HEK293 (cell line): ENCODE data around the gene ZACN.

Source experiments
- CTCF ChIA-PET: fragments of 350-600 bp; formaldehyde crosslinking; extraction: SDS; loops from one replicate; lab custom pipeline; 2021; ENCODE audit warnings: antibody characterized with exemption; lab: Yijun Ruan, JAX
- POLR2A ChIA-PET: fragments of 300-600 bp; formaldehyde crosslinking; extraction: SDS; loops from one replicate; lab custom pipeline; 2020; ENCODE audit warnings: antibody characterized with exemption, inconsistent platforms; lab: Yijun Ruan, JAX
- H3K27ac ChIP-seq: fragments of 200-500 bp; sonication (Bioruptor generic); 2 replicates; pipeline ENCODE4 v1.5.1; 2014; ENCODE audit warnings: low read depth, low read length, control low read depth, inconsistent platforms; ENCODE audit errors: extremely low read depth
- H3K36me3 ChIP-seq, 2 experiments: fragments of 200-500 bp in 1 of 2; sonication (Bioruptor generic) in 1 of 2; 1 replicate in 1 of 2; 2 replicates in 1 of 2; pipeline ENCODE4 v1.5.1; 2014 to 2017; ENCODE audit warnings: inconsistent platforms in 2 of 2, low read length in 2 of 2; ENCODE audit not compliant: control insufficient read depth in 2 of 2, insufficient read depth in 1 of 2
- H3K4me1 ChIP-seq: fragments of 200-500 bp; sonication (Bioruptor generic); 2 replicates; pipeline ENCODE4 v1.5.1; 2014; ENCODE audit warnings: mild to moderate bottlenecking, low read length, inconsistent platforms; ENCODE audit not compliant: control insufficient read depth, insufficient read depth
- H3K4me3 ChIP-seq: 2 replicates; pipeline ENCODE4 v1.5.1; 2011; ENCODE audit warnings: low read depth, mild to moderate bottlenecking, control low read depth, low read length, moderate library complexity
- H3K9me3 ChIP-seq: fragments of 200-500 bp; sonication (Bioruptor generic); 2 replicates; pipeline ENCODE4 v1.5.1; 2014; ENCODE audit warnings: low read depth, low read length, inconsistent platforms; ENCODE audit not compliant: control insufficient read depth, insufficient read depth
- EGR2 ChIP-seq: fragments of 450-650 bp; formaldehyde crosslinking; IDR thresholded peaks from 2 replicates; pipeline ENCODE4 v1.5.1; 2016; ENCODE audit warnings: low read depth, missing biosample characterization, missing genetic modification characterization
- HOXD13 ChIP-seq: sonication (generic); formaldehyde crosslinking; IDR thresholded peaks from 2 replicates; pipeline ENCODE4 v1.8.0; 2022; ENCODE audit warnings: missing genetic modification reagents, borderline replicate concordance
- PRDM1 ChIP-seq: fragments of 450-650 bp; formaldehyde crosslinking; IDR thresholded peaks from 2 replicates; pipeline ENCODE4; 2016; ENCODE audit warnings: missing biosample characterization, missing genetic modification characterization
- SCRT2 ChIP-seq: fragments of 450-650 bp; formaldehyde crosslinking; IDR thresholded peaks from 2 replicates; pipeline ENCODE4 v1.5.1; 2016; ENCODE audit warnings: missing biosample characterization, missing genetic modification characterization
- SP7 ChIP-seq: fragments of 450-650 bp; formaldehyde crosslinking; IDR thresholded peaks from 2 replicates; pipeline ENCODE4 v1.5.1; 2016; ENCODE audit warnings: missing biosample characterization, missing genetic modification characterization
- TRIM28 ChIP-seq: IDR thresholded peaks from 2 replicates; pipeline ENCODE4 v1.6.1; 2011; ENCODE audit warnings: low read length, control low read depth, borderline replicate concordance
- ZBTB17 ChIP-seq: fragments of 450-650 bp; formaldehyde crosslinking; IDR thresholded peaks from 2 replicates; pipeline ENCODE4 v1.5.1; 2016; ENCODE audit warnings: missing biosample characterization, missing genetic modification characterization
- ZEB2 ChIP-seq: fragments of 450-650 bp; formaldehyde crosslinking; IDR thresholded peaks from 2 replicates; pipeline ENCODE4 v1.5.1; 2016; ENCODE audit warnings: missing biosample characterization, missing genetic modification characterization
- ZNF121 ChIP-seq: fragments of 450-650 bp; formaldehyde crosslinking; IDR thresholded peaks from 2 replicates; pipeline ENCODE4 v1.5.1; 2016; ENCODE audit warnings: missing biosample characterization, missing genetic modification characterization
- ZNF169 ChIP-seq: fragments of 450-650 bp; formaldehyde crosslinking; IDR thresholded peaks from 2 replicates; pipeline ENCODE4 v1.5.1; 2016; ENCODE audit warnings: missing biosample characterization, missing genetic modification characterization
- ZNF211 ChIP-seq: fragments of 450-650 bp; formaldehyde crosslinking; IDR thresholded peaks from 2 replicates; pipeline ENCODE4 v1.5.1; 2016; ENCODE audit warnings: low read depth, missing biosample characterization, missing genetic modification characterization
- ZNF266 ChIP-seq: fragments of 450-650 bp; formaldehyde crosslinking; IDR thresholded peaks from 2 replicates; pipeline ENCODE4 v1.5.1; 2016; ENCODE audit warnings: missing biosample characterization, missing genetic modification characterization, low read depth
- ZNF366 ChIP-seq: fragments of 450-650 bp; formaldehyde crosslinking; conservative IDR thresholded peaks from 2 replicates; pipeline ENCODE4 v1.5.1; 2016; ENCODE audit warnings: missing biosample characterization, missing genetic modification characterization
- ZNF426 ChIP-seq: fragments of 450-650 bp; formaldehyde crosslinking; IDR thresholded peaks from 2 replicates; pipeline ENCODE4 v1.5.1; 2017; ENCODE audit warnings: missing biosample characterization, missing genetic modification characterization, mild to moderate bottlenecking, inconsistent platforms, moderate library complexity
- ZNF571 ChIP-seq: fragments of 450-650 bp; formaldehyde crosslinking; IDR thresholded peaks from 2 replicates; pipeline ENCODE4 v1.5.0; 2017; ENCODE audit warnings: missing biosample characterization, missing genetic modification characterization
- ZNF596 ChIP-seq: fragments of 450-650 bp; IDR thresholded peaks from 2 replicates; pipeline ENCODE4 v1.5.0; 2018; ENCODE audit warnings: missing biosample characterization, mild to moderate bottlenecking, missing genetic modification characterization, moderate library complexity
- ZNF677 ChIP-seq: fragments of 450-650 bp; IDR thresholded peaks from 2 replicates; pipeline ENCODE4 v1.5.0; 2018; ENCODE audit warnings: missing biosample characterization, mild to moderate bottlenecking, missing genetic modification characterization, moderate library complexity
- TF ChIP-seq, protein P1 (sequence below): fragments of 450-650 bp; formaldehyde crosslinking; IDR thresholded peaks from 2 replicates; pipeline ENCODE4 v1.5.1; 2016; ENCODE audit warnings: missing biosample characterization, missing genetic modification characterization
- TF ChIP-seq, protein P2 (sequence below): fragments of 450-650 bp; formaldehyde crosslinking; IDR thresholded peaks from 2 replicates; pipeline ENCODE4 v1.5.1; 2016; ENCODE audit warnings: missing biosample characterization, missing genetic modification characterization
- TF ChIP-seq, protein P3 (sequence below): fragments of 450-650 bp; formaldehyde crosslinking; IDR thresholded peaks from 2 replicates; pipeline ENCODE4 v1.5.1; 2016; ENCODE audit warnings: missing biosample characterization, missing genetic modification characterization
- TF ChIP-seq, protein P4 (sequence below): sonication (generic); formaldehyde crosslinking; IDR thresholded peaks from 2 replicates; pipeline ENCODE4 v1.8.1; 2022; ENCODE audit warnings: mild to moderate bottlenecking, moderate library complexity, missing genetic modification reagents
- TF ChIP-seq, protein P5 (sequence below): fragments of 450-650 bp; formaldehyde crosslinking; IDR thresholded peaks from 2 replicates; pipeline ENCODE4 v1.5.1; 2016; ENCODE audit warnings: missing biosample characterization, missing genetic modification characterization

The ZACN gene

DNA sequence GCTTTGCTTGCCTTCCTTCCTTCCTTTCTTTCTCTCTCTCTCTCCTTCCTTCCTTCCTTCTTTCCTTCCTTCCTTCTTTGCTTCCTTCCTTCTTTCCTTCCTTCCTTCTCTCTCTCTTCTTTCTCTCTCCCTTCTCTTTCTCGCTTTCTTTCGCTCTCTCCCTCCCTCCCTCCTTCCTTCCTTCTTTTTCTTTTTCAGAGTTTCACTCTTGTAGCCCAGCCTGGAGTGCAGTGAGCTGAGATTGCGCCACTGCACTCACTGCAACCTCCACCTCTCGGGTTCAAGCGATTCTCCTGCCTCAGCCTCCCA, 44.2 kb downstream of the ZACN start:
- Histone ChIP-seq H3K4me1 (no peaks in the 10 kb centered on the region), H3K27ac (no peak overlapping the region), H3K36me3 (no peaks in the 10 kb centered on the region), H3K4me3 (no peak overlapping the region), H3K9me3 (no peaks in the 10 kb centered on the region)
- TF ChIP-seq, protein P1, sequence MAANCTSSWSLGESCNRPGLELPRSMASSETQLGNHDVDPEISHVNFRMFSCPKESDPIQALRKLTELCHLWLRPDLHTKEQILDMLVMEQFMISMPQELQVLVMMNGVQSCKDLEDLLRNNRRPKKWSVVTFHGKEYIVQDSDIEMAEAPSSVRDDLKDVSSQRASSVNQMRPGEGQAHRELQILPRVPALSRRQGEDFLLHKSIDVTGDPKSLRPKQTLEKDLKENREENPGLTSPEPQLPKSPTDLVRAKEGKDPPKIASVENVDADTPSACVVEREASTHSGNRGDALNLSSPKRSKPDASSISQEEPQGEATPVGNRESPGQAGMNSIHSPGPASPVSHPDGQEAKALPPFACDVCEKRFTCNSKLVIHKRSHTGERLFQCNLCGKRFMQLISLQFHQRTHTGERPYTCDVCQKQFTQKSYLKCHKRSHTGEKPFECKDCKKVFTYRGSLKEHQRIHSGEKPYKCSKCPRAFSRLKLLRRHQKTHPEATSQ = no peak
- TF ChIP-seq ZNF366 (tag by site-specific recombination) = peak; percentile 98
- TF ChIP-seq, protein P2, sequence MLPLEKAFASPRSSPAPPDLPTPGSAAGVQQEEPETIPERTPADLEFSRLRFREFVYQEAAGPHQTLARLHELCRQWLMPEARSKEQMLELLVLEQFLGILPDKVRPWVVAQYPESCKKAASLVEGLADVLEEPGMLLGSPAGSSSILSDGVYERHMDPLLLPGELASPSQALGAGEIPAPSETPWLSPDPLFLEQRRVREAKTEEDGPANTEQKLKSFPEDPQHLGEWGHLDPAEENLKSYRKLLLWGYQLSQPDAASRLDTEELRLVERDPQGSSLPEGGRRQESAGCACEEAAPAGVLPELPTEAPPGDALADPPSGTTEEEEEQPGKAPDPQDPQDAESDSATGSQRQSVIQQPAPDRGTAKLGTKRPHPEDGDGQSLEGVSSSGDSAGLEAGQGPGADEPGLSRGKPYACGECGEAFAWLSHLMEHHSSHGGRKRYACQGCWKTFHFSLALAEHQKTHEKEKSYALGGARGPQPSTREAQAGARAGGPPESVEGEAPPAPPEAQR = 0 out of 2 replicates have a peak, but pooled peaks have one; percentile 21
- peak; percentile 98 for TF ChIP-seq PRDM1
- ChIA-PET CTCF (interaction anchor here (0.5 to 11.8 kb wide), 12 partner anchors 8 to 176 kb away, joined by 3 to 191 read pairs (median 5); partner anchors contain the start of genes CDK3 and FOXJ1), POLR2A (interaction anchor here (1.2 kb wide), 1 partner anchor 12 kb away, joined by 3 read pairs; no protein-coding TSS in a partner anchor)

DNA sequence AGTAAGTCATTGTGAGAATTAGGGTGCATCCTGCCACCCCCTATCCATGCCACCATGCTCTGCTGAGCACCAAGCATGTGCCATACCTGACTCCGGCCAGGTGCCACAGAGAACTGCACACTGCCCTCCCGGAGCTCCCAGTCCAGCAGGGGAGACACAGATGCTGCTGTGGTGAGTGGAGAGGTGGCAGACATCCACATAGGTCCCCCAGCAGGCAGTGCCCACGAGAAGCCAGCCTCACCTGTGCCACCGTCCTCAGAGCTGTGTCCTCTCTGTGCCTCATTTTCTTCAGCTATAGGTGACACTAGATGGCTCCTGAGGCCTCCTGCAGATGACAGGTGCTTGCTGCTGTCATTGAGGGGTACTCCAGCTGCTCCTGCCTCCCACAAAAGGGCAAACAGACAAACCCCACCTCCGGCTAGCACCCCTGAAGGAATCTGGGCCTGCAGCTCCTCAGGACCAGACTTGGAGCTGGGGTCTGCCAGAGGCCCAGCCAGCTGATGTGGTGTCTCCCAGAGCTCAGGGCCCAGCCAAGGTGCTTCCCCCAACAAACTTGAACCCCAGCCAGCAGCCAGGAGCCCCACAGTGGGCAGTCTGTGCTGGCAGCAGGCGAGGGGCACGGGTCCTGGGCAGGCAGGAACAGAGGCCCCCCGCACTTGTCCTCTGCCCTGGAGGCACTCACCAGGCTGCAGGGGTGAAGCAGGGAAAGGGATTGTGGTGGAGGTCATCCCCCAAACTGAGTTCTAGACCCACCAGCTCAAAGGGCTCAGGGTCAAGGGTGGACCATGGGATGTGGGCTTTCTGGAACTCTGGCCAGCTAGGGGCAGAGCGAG, 45.0 kb downstream of the ZACN start:
- ChIA-PET POLR2A (interaction anchor here (0.6 to 1.2 kb wide), 2 partner anchors 11 to 599 kb away, joined by 3 read pairs; no protein-coding TSS in a partner anchor), CTCF (interaction anchor here (0.5 to 11.8 kb wide), 17 partner anchors 9 to 1341 kb away, joined by 3 to 191 read pairs (median 4); partner anchors contain the start of genes CDK3 and FOXJ1)
- no peaks in the 10 kb centered on the region for H3K9me3 ChIP-seq
- no peak overlapping the region for H3K27ac ChIP-seq
- no peak overlapping the region for H3K4me3 ChIP-seq
- H3K4me1 ChIP-seq = no peaks in the 10 kb centered on the region
- no peaks in the 10 kb centered on the region for H3K36me3 ChIP-seq
- TF ChIP-seq ZNF121 (tag by site-specific recombination) = no peak
- TF ChIP-seq SCRT2 (tag by site-specific recombination) = no peak
- no peak for TF ChIP-seq HOXD13 (CRISPR knock-in tag)
- no peak for TF ChIP-seq ZNF266 (tag by site-specific recombination)
- no peak for TF ChIP-seq ZNF596 (tag by site-specific recombination)
- no peak for TF ChIP-seq ZNF169 (tag by site-specific recombination)
- TF ChIP-seq ZEB2 (tag by site-specific recombination) = no peak
- TF ChIP-seq, protein P3, sequence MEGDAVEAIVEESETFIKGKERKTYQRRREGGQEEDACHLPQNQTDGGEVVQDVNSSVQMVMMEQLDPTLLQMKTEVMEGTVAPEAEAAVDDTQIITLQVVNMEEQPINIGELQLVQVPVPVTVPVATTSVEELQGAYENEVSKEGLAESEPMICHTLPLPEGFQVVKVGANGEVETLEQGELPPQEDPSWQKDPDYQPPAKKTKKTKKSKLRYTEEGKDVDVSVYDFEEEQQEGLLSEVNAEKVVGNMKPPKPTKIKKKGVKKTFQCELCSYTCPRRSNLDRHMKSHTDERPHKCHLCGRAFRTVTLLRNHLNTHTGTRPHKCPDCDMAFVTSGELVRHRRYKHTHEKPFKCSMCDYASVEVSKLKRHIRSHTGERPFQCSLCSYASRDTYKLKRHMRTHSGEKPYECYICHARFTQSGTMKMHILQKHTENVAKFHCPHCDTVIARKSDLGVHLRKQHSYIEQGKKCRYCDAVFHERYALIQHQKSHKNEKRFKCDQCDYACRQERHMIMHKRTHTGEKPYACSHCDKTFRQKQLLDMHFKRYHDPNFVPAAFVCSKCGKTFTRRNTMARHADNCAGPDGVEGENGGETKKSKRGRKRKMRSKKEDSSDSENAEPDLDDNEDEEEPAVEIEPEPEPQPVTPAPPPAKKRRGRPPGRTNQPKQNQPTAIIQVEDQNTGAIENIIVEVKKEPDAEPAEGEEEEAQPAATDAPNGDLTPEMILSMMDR (tag by site-specific recombination) = no peak

DNA sequence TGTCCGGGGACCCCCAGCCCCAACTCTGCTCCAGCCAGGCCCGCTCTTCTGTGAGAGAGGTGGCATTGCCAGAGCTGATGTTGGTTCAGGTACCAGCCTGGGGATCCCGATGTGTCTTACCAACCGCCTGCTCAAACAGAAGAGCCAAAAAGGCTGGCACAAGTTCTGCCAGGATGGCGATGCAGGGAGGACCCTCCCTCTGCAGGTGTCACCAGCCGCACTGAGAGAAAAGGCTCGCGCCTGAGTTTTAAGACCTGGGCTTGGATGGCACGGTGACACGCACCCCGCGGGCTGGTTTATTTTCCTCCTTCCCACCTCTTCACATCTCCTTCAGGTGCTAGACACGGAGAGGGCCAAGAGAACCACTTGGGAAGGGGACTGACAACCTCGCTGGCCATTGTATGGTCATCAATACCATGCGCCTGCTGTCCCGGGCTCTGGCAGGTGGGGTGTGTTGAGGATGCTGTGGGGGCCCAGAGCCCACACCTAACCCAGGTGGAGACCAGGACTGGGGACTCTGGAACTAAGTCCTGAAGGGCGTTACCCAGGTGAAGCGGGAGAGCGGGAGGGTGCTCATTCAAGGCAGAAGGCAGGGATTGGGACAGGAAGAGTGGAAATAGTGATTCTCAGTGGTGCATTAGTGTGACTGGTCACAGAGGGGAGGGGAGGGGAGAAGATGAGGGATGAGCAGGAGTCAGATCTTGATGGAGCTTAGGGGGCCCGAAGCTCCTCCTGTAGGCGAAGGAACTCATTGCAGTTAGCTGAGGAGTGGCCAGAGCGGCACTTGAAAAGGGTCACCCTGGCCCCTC, 45.8 kb downstream of the ZACN start:
- CTCF ChIA-PET = interaction anchor here (0.5 to 11.8 kb wide), 21 partner anchors 9 to 1341 kb away, joined by 3 to 191 read pairs (median 3); partner anchors contain the start of gene FOXJ1
- POLR2A ChIA-PET = interaction anchor here (0.6 kb wide), 2 partner anchors 15 to 600 kb away, joined by 3 to 4 read pairs; no protein-coding TSS in a partner anchor
- H3K27ac ChIP-seq = no peak overlapping the region
- H3K36me3 ChIP-seq = no peaks in the 10 kb centered on the region
- H3K4me3 ChIP-seq = no peak overlapping the region
- H3K9me3 ChIP-seq = no peaks in the 10 kb centered on the region
- no peaks in the 10 kb centered on the region for H3K4me1 ChIP-seq
- no peak for TF ChIP-seq ZNF677
- TF ChIP-seq SP7 (tag by site-specific recombination) = no peak
- TF ChIP-seq ZNF211 (tag by site-specific recombination) = no peak
- 0 out of 2 replicates have a peak, but pooled peaks have one; percentile 22 for TF ChIP-seq ZBTB17 (tag by site-specific recombination)
- no peak for TF ChIP-seq ZNF426
- TF ChIP-seq ZNF571 (tag by site-specific recombination) = no peak
- TF ChIP-seq, protein P4, sequence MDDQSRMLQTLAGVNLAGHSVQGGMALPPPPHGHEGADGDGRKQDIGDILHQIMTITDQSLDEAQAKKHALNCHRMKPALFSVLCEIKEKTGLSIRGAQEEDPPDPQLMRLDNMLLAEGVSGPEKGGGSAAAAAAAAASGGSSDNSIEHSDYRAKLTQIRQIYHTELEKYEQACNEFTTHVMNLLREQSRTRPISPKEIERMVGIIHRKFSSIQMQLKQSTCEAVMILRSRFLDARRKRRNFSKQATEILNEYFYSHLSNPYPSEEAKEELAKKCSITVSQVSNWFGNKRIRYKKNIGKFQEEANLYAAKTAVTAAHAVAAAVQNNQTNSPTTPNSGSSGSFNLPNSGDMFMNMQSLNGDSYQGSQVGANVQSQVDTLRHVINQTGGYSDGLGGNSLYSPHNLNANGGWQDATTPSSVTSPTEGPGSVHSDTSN (CRISPR knock-in tag) = no peak
- TF ChIP-seq EGR2 (tag by site-specific recombination) = no peak
- TF ChIP-seq, protein P5, sequence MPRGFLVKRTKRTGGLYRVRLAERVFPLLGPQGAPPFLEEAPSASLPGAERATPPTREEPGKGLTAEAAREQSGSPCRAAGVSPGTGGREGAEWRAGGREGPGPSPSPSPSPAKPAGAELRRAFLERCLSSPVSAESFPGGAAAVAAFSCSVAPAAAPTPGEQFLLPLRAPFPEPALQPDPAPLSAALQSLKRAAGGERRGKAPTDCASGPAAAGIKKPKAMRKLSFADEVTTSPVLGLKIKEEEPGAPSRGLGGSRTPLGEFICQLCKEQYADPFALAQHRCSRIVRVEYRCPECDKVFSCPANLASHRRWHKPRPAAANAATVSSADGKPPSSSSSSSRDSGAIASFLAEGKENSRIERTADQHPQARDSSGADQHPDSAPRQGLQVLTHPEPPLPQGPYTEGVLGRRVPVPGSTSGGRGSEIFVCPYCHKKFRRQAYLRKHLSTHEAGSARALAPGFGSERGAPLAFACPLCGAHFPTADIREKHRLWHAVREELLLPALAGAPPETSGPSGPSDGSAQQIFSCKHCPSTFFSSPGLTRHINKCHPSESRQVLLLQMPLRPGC (tag by site-specific recombination) = no peak
- no peak for TF ChIP-seq TRIM28
